ENCODE data around the gene PTPRO.

DNA sequence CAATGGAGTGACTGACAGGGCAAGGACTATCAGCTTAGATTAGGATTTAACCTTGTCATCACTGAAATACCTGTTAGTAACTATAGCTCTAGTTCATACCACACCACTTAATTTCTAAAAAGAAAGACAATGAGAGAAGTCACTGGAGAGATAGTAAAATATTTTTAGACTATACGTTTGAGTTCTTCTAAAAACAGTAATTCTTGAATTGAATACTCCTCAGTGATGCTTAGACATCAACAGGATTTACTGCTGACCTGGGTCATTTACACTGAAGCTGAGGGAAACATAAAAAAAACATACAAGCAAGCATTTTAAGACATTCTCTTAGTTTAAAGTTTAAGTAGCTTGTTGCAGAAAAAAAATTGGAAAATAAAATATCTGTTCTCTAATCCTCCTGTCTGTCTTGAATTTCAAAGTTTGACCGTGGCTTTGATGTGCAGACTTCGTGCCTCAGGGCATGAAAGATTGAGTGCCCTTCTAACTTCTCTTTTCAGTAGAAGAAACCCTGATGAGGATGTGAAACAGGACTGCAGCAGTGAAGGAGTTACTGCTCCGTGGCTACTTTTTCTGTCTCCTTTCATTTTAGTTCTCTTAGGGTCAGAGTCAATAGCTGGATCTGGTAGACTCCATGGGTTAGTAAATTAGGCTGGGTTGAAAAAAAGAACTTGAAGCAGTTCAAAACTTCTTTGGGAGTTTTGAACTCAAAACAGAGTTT lies 172.2 kb downstream of the PTPRO start:
- TF ChIP-seq MEF2A (IDR thresholded peaks at IDR 0.05; ENCODE audit: borderline replicate concordance, low read depth) (no peak), RCOR1 (IDR thresholded peaks at IDR 0.05; ENCODE audit: low read length) (no peak), TEAD4 (IDR thresholded peaks at IDR 0.05; ENCODE audit: borderline replicate concordance, insufficient read depth) (no peak), SMC3 (IDR thresholded peaks at IDR 0.05; ENCODE audit: low read depth, low read length) (no peak), EZH2phosphoT487 (IDR thresholded peaks at IDR 0.05; ENCODE audit: borderline replicate concordance, low read depth) (no peak), RAD21 (IDR thresholded peaks at IDR 0.05; ENCODE audit: low read length) (no peak), RFX5 (IDR thresholded peaks at IDR 0.05; ENCODE audit: low read length) (no peak), FOXJ3 (CRISPR knock-in tag; IDR thresholded peaks at IDR 0.05) (no peak), USF1 (IDR thresholded peaks at IDR 0.05; ENCODE audit: borderline replicate concordance, low read depth) (no peak), TAF1 (IDR thresholded peaks at IDR 0.05; ENCODE audit: borderline replicate concordance, low read depth, low read length) (no peak)
- TF ChIP-seq, protein P1, sequence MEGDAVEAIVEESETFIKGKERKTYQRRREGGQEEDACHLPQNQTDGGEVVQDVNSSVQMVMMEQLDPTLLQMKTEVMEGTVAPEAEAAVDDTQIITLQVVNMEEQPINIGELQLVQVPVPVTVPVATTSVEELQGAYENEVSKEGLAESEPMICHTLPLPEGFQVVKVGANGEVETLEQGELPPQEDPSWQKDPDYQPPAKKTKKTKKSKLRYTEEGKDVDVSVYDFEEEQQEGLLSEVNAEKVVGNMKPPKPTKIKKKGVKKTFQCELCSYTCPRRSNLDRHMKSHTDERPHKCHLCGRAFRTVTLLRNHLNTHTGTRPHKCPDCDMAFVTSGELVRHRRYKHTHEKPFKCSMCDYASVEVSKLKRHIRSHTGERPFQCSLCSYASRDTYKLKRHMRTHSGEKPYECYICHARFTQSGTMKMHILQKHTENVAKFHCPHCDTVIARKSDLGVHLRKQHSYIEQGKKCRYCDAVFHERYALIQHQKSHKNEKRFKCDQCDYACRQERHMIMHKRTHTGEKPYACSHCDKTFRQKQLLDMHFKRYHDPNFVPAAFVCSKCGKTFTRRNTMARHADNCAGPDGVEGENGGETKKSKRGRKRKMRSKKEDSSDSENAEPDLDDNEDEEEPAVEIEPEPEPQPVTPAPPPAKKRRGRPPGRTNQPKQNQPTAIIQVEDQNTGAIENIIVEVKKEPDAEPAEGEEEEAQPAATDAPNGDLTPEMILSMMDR (IDR thresholded peaks at IDR 0.05), result no peak
- TF ChIP-seq, protein P2, sequence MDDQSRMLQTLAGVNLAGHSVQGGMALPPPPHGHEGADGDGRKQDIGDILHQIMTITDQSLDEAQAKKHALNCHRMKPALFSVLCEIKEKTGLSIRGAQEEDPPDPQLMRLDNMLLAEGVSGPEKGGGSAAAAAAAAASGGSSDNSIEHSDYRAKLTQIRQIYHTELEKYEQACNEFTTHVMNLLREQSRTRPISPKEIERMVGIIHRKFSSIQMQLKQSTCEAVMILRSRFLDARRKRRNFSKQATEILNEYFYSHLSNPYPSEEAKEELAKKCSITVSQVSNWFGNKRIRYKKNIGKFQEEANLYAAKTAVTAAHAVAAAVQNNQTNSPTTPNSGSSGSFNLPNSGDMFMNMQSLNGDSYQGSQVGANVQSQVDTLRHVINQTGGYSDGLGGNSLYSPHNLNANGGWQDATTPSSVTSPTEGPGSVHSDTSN (IDR thresholded peaks at IDR 0.05), result no peak
- TF ChIP-seq, protein P3, sequence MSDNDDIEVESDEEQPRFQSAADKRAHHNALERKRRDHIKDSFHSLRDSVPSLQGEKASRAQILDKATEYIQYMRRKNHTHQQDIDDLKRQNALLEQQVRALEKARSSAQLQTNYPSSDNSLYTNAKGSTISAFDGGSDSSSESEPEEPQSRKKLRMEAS (IDR thresholded peaks at IDR 0.05; ENCODE audit: low read depth), result no peak

Data from SK-N-SH (cell line).